Tibial nerve (tissue), 4 donors: Measurements from ENCODE around the gene FGD2.

Experiments
- CTCF ChIP-seq, 5 experiments: fragments of 200-600 bp in 3 of 5; fragments of 450-650 bp in 2 of 5; sonication (generic) in 3 of 5; IDR thresholded peaks; one replicate each; pipeline ENCODE4 v1.5.1; 2016 to 2019; ENCODE audit warnings: antibody characterized with exemption in 5 of 5, mild to moderate bottlenecking in 3 of 5, moderate library complexity in 2 of 5
- EP300 ChIP-seq, 2 donors: sonication (generic); formaldehyde crosslinking; IDR thresholded peaks; one replicate each; pipeline ENCODE4 v1.6.1; 2017; ENCODE audit warnings: antibody characterized with exemption in 2 of 2, mild to moderate bottlenecking in 1 of 2
- POLR2A ChIP-seq, 2 donors: fragments of 450-650 bp; IDR thresholded peaks; one replicate each; pipeline ENCODE4 v1.6.1; 2017; ENCODE audit warnings: antibody characterized with exemption in 2 of 2, mild to moderate bottlenecking in 2 of 2, moderate library complexity in 2 of 2

- TF ChIP-seq CTCF (IDR thresholded peaks at IDR 0.05), result no peak
- no peak for TF ChIP-seq EP300 (IDR thresholded peaks at IDR 0.05)
- no peak for TF ChIP-seq POLR2A (IDR thresholded peaks at IDR 0.05)
Measured at GRCh38 chr6:37057128-37057471, 51.6 kb downstream of the FGD2 start.
